OCI-LY3 (cell line): ENCODE measurements around the gene C4orf51.

ENCODE experiments used
- H2AFZ ChIP-seq: fragments of 200-600, 300-600 bp; shearing (Covaris generic); 2 replicates; pipeline ENCODE4 v1.6.0; 2014; ENCODE audit warnings: antibody characterized with exemption, low read depth, low read length
- H3K27ac ChIP-seq: fragments of 200-600, 300-600 bp; sonication (generic); 2 replicates; pipeline ENCODE4 v1.5.1; 2014; ENCODE audit warnings: mild to moderate bottlenecking, low read length, moderate library complexity, mixed read lengths
- H3K27me3 ChIP-seq: fragments of 200-600, 300-600 bp; sonication (generic); 2 replicates; pipeline ENCODE4 v1.6.1; 2014; ENCODE audit warnings: low read depth, low read length, mixed read lengths
- H3K36me3 ChIP-seq: fragments of 200-600, 300-600 bp; sonication (generic); replicated peaks from 2 replicates; pipeline ENCODE3; 2014; ENCODE audit warnings: low read depth, low read length, mixed read lengths
- H3K4me1 ChIP-seq: fragments of 300-600, 200-600 bp; sonication (generic); 2 replicates; pipeline ENCODE4 v1.6.1; 2014; ENCODE audit warnings: low read length, mixed read lengths
- H3K4me2 ChIP-seq: fragments of 200-600, 300-600 bp; sonication (generic); 2 replicates; pipeline ENCODE4 v1.6.1; 2014; ENCODE audit warnings: low read length, mixed read lengths
- H3K4me3 ChIP-seq: fragments of 300-600, 200-600 bp; sonication (generic); 2 replicates; pipeline ENCODE4 v1.5.1; 2014; ENCODE audit warnings: antibody characterized with exemption, mild to moderate bottlenecking, low read length, moderate library complexity
- H3K79me2 ChIP-seq: fragments of 300-600, 200-600 bp; shearing (Covaris generic); 2 replicates; pipeline ENCODE4 v1.6.1; 2014; ENCODE audit warnings: mild to moderate bottlenecking, low read length, mixed read lengths
- H3K9ac ChIP-seq: fragments of 300-600, 200-600 bp; shearing (Covaris generic); 2 replicates; pipeline ENCODE4 v1.6.0; 2014; ENCODE audit warnings: mild to moderate bottlenecking, low read length, moderate library complexity
- H3K9me3 ChIP-seq: fragments of 200-600, 300-600 bp; shearing (Covaris generic); 2 replicates; pipeline ENCODE4 v1.6.1; 2014; ENCODE audit warnings: low read length, mixed read lengths; ENCODE audit not compliant: insufficient read depth
- H4K20me1 ChIP-seq: fragments of 200-600, 300-600 bp; sonication (generic); 2 replicates; pipeline ENCODE4 v1.6.1; 2016; ENCODE audit warnings: low read length, mixed read lengths; ENCODE audit not compliant: insufficient read depth
- CTCF ChIP-seq: fragments of 200-600, 300-600 bp; sonication (generic); IDR thresholded peaks from 2 replicates; pipeline ENCODE4 v1.5.1; 2014; ENCODE audit warnings: antibody characterized with exemption, low read length, low read depth
- EZH2phosphoT487 ChIP-seq: fragments of 200-600 bp; shearing (Covaris generic); IDR thresholded peaks from 2 replicates; pipeline ENCODE4 v1.6.1; 2018; ENCODE audit warnings: antibody characterized with exemption, mixed run types, low read depth

Gene C4orf51

GRCh38 chr4:145732895-145733880 is 53.2 kb downstream of the C4orf51 start:
- no peaks in the 10 kb centered on the region for H3K36me3 ChIP-seq
- H4K20me1 ChIP-seq = no peaks in the 10 kb centered on the region
- peak overlapping the region; percentile 73 for H3K9ac ChIP-seq
- no peak overlapping the region for H3K27ac ChIP-seq
- peaks cover 26% of the 10 kb centered on the region for H3K27me3 ChIP-seq
- peaks cover 9% of the 10 kb centered on the region; the same call in 1 of the 2 replicates for H3K4me1 ChIP-seq
- peak overlapping the region; percentile 96 for H2AFZ ChIP-seq
- no peaks in the 10 kb centered on the region for H3K79me2 ChIP-seq
- H3K4me2 ChIP-seq = peak overlapping the region; percentile 80
- TF ChIP-seq EZH2phosphoT487 = no peak
- TF ChIP-seq CTCF = no peak
- H3K9me3 ChIP-seq = no peaks in the 10 kb centered on the region
- peak overlapping the region; percentile 83 for H3K4me3 ChIP-seq

GRCh38 chr4:145734031-145734430 is 54.1 kb downstream of the C4orf51 start:
- TF ChIP-seq EZH2phosphoT487 = no peak
- TF ChIP-seq CTCF = no peak
- H3K27ac ChIP-seq = no peak overlapping the region
- H3K4me1 ChIP-seq = peaks cover 9% of the 10 kb centered on the region; the same call in 1 of the 2 replicates
- H2AFZ ChIP-seq = no peak overlapping the region
- no peaks in the 10 kb centered on the region for H3K9me3 ChIP-seq
- H3K9ac ChIP-seq = no peak overlapping the region
- H3K4me3 ChIP-seq = no peak overlapping the region
- H3K27me3 ChIP-seq = peaks cover 28% of the 10 kb centered on the region
- H4K20me1 ChIP-seq = no peaks in the 10 kb centered on the region
- no peaks in the 10 kb centered on the region for H3K36me3 ChIP-seq
- no peaks in the 10 kb centered on the region for H3K79me2 ChIP-seq
- H3K4me2 ChIP-seq = no peak overlapping the region

- Histone ChIP-seq H2AFZ (no peak overlapping the region), H3K9me3 (no peaks in the 10 kb centered on the region), H3K4me2 (0 out of 2 replicates have a peak overlapping the region, but pooled peaks have one; percentile 4), H3K36me3 (no peaks in the 10 kb centered on the region), H3K9ac (no peak overlapping the region), H4K20me1 (no peaks in the 10 kb centered on the region), H3K79me2 (no peaks in the 10 kb centered on the region), H3K4me3 (no peak overlapping the region), H3K4me1 (peaks cover 9% of the 10 kb centered on the region; the same call in 1 of the 2 replicates), H3K27me3 (peaks cover 29% of the 10 kb centered on the region), H3K27ac (no peak overlapping the region)
- no peak for TF ChIP-seq EZH2phosphoT487
- no peak for TF ChIP-seq CTCF
These were observed 54.8 kb downstream of the C4orf51 start for GRCh38 chr4:145734576-145735346.

GRCh38 chr4:145735347-145735675 is 55.4 kb downstream of the C4orf51 start:
- H3K4me1 ChIP-seq = peaks cover 9% of the 10 kb centered on the region; the same call in 1 of the 2 replicates
- no peak overlapping the region for H3K27ac ChIP-seq
- H3K36me3 ChIP-seq = no peaks in the 10 kb centered on the region
- no peaks in the 10 kb centered on the region for H3K79me2 ChIP-seq
- H3K27me3 ChIP-seq = peaks cover 26% of the 10 kb centered on the region
- H3K9ac ChIP-seq = no peak overlapping the region
- no peak overlapping the region for H3K4me3 ChIP-seq
- TF ChIP-seq CTCF (no peak), EZH2phosphoT487 (no peak)
- H2AFZ ChIP-seq = no peak overlapping the region
- no peaks in the 10 kb centered on the region for H4K20me1 ChIP-seq
- no peak overlapping the region for H3K4me2 ChIP-seq
- no peaks in the 10 kb centered on the region for H3K9me3 ChIP-seq
